WTC11 (cell line): ENCODE results near the gene LTBP3. TPM values are rescaled to one million over a fixed set of nuclear protein-coding genes. Genes with fewer than 3 reads are reported as not detected.

Source experiments
- AFF4 ChIP-seq: sonication (generic); formaldehyde crosslinking; IDR thresholded peaks from 2 replicates; pipeline ENCODE4 v1.8.1; 2023; ENCODE audit warnings: mild to moderate bottlenecking, missing genetic modification reagents, borderline replicate concordance
- CBFB ChIP-seq: sonication (generic); formaldehyde crosslinking; IDR thresholded peaks from 2 replicates; pipeline ENCODE4 v1.8.1; 2022; ENCODE audit warnings: mild to moderate bottlenecking, low read depth, missing genetic modification reagents
- CDX4 ChIP-seq: fragments of 250-450 bp; sonication (Bioruptor Pico); IDR thresholded peaks from 2 replicates; pipeline ENCODE4 v1.9.0; 2021; ENCODE audit warnings: moderate library complexity, mild to moderate bottlenecking, inconsistent platforms, borderline replicate concordance
- CREB1 ChIP-seq: sonication (generic); formaldehyde crosslinking; IDR thresholded peaks from 2 replicates; pipeline ENCODE4 v1.8.0; 2023; ENCODE audit warnings: mild to moderate bottlenecking, missing genetic modification reagents
- E2F4 ChIP-seq: sonication (generic); formaldehyde crosslinking; IDR thresholded peaks from 2 replicates; pipeline ENCODE4 v1.8.1; 2022; ENCODE audit warnings: low read depth, mild to moderate bottlenecking, moderate library complexity, missing genetic modification reagents, borderline replicate concordance
- EMX1 ChIP-seq: fragments of 250-450 bp; sonication (Bioruptor Pico); IDR thresholded peaks from 2 replicates; pipeline ENCODE4 v1.8.0; 2021; ENCODE audit warnings: mild to moderate bottlenecking
- ERG ChIP-seq: fragments of 250-450 bp; sonication (Bioruptor Pico); IDR thresholded peaks from 2 replicates; pipeline ENCODE4 v1.8.0; 2021; ENCODE audit warnings: mild to moderate bottlenecking
- FOXK1 ChIP-seq: sonication (generic); formaldehyde crosslinking; IDR thresholded peaks from 2 replicates; pipeline ENCODE4 v1.8.0; 2022; ENCODE audit warnings: mild to moderate bottlenecking, moderate library complexity, missing genetic modification reagents
- FOXP1 ChIP-seq: sonication (generic); formaldehyde crosslinking; IDR thresholded peaks from 2 replicates; pipeline ENCODE4 v1.8.0; 2022; ENCODE audit warnings: missing genetic modification reagents, mild to moderate bottlenecking, moderate library complexity, borderline replicate concordance
- GABPB1 ChIP-seq: sonication (generic); formaldehyde crosslinking; IDR thresholded peaks from 2 replicates; pipeline ENCODE4 v1.8.1; 2023; ENCODE audit warnings: mild to moderate bottlenecking, missing genetic modification reagents
- IRF2 ChIP-seq: sonication (generic); formaldehyde crosslinking; IDR thresholded peaks from 2 replicates; pipeline ENCODE4 v1.8.0; 2022; ENCODE audit warnings: low read depth, missing genetic modification reagents, borderline replicate concordance
- JAZF1 ChIP-seq: fragments of 250-450 bp; sonication (Bioruptor Pico); IDR thresholded peaks from 2 replicates; pipeline ENCODE4 v1.9.0; 2021; ENCODE audit warnings: moderate library complexity, mild to moderate bottlenecking, inconsistent platforms
- MYBL2 ChIP-seq: sonication (generic); formaldehyde crosslinking; IDR thresholded peaks from 2 replicates; pipeline ENCODE4 v1.8.1; 2023; ENCODE audit warnings: mild to moderate bottlenecking, moderate library complexity, missing genetic modification reagents
- NFATC4 ChIP-seq: fragments of 250-450 bp; sonication (Bioruptor Pico); IDR thresholded peaks from 2 replicates; pipeline ENCODE4 v1.9.0; 2021; ENCODE audit warnings: mild to moderate bottlenecking
- OVOL2 ChIP-seq: fragments of 250-450 bp; sonication (Bioruptor Pico); IDR thresholded peaks from 2 replicates; pipeline ENCODE4 v1.9.0; 2021; ENCODE audit warnings: mild to moderate bottlenecking, borderline replicate concordance
- RORB ChIP-seq: fragments of 250-450 bp; sonication (Bioruptor Pico); IDR thresholded peaks from 2 replicates; pipeline ENCODE4 v1.9.0; 2021; ENCODE audit warnings: mild to moderate bottlenecking
- SMAD4 ChIP-seq: sonication (generic); formaldehyde crosslinking; IDR thresholded peaks from 2 replicates; pipeline ENCODE4 v1.8.0; 2022; ENCODE audit warnings: mild to moderate bottlenecking, missing genetic modification reagents
- ZNF138 ChIP-seq: sonication (generic); formaldehyde crosslinking; conservative IDR thresholded peaks from 2 replicates; pipeline ENCODE4 v1.8.1; 2022; ENCODE audit warnings: mild to moderate bottlenecking, moderate library complexity, missing genetic modification reagents
- ZNF263 ChIP-seq: sonication (generic); formaldehyde crosslinking; IDR thresholded peaks from 2 replicates; pipeline ENCODE4 v1.8.1; 2022; ENCODE audit warnings: low read depth, mild to moderate bottlenecking, moderate library complexity, missing genetic modification reagents
- ZNF396 ChIP-seq: fragments of 250-450 bp; sonication (Bioruptor Pico); IDR thresholded peaks from 2 replicates; pipeline ENCODE4 v1.8.0; 2021; ENCODE audit warnings: mild to moderate bottlenecking, moderate library complexity, borderline replicate concordance
- ZNF532 ChIP-seq: fragments of 250-450 bp; sonication (Bioruptor Pico); IDR thresholded peaks from 2 replicates; pipeline ENCODE4 v1.9.0; 2021; ENCODE audit warnings: mild to moderate bottlenecking, borderline replicate concordance
- ZNF671 ChIP-seq: fragments of 250-450 bp; sonication (Bioruptor Pico); IDR thresholded peaks from 2 replicates; pipeline ENCODE4 v1.8.0; 2021; ENCODE audit warnings: mild to moderate bottlenecking
- total RNA-seq: library from RNA; stranded (reverse); gene quantifications from 3 replicates; pipeline ENCODE4 v1.2.3, GENCODE V29; 2021
- TF ChIP-seq, protein P1 (sequence below): sonication (generic); formaldehyde crosslinking; IDR thresholded peaks from 2 replicates; pipeline ENCODE4 v1.8.0; 2022; ENCODE audit warnings: mild to moderate bottlenecking, missing genetic modification reagents
- TF ChIP-seq, protein P2 (sequence below): fragments of 250-450 bp; sonication (Bioruptor Pico); IDR thresholded peaks from 2 replicates; pipeline ENCODE4 v1.9.0; 2021; ENCODE audit warnings: mild to moderate bottlenecking

LTBP3 gene
- total RNA-seq, 1 experiment from 2014 or later: 20.7 TPM

GRCh38 chr11:65502555-65503367 is 55.4 kb downstream of the LTBP3 start (continued):
- TF ChIP-seq ZNF138 (CRISPR knock-in tag) (no peak), FOXK1 (CRISPR knock-in tag) (no peak), OVOL2 (CRISPR knock-in tag) (no peak), CBFB (CRISPR knock-in tag) (no peak), ERG (CRISPR knock-in tag) (peak; percentile 91), ZNF396 (CRISPR knock-in tag) (no peak), MYBL2 (no peak), AFF4 (CRISPR knock-in tag) (no peak), RORB (no peak; the same call in 1 of the 2 replicates), E2F4 (CRISPR knock-in tag) (no peak), ZNF263 (no peak), GABPB1 (no peak), CDX4 (CRISPR knock-in tag) (peak; percentile 91), FOXP1 (CRISPR knock-in tag) (no peak), SMAD4 (CRISPR knock-in tag) (no peak), ZNF671 (CRISPR knock-in tag) (0 out of 2 replicates have a peak, but pooled peaks have one; percentile 78), JAZF1 (CRISPR knock-in tag) (no peak), ZNF532 (CRISPR knock-in tag) (peak; percentile 93), CREB1 (CRISPR knock-in tag) (no peak), NFATC4 (CRISPR knock-in tag) (peak; percentile 92), EMX1 (CRISPR knock-in tag) (peak; percentile 93; the same call in 1 of the 2 replicates), IRF2 (CRISPR knock-in tag) (no peak)
- TF ChIP-seq, protein P1, sequence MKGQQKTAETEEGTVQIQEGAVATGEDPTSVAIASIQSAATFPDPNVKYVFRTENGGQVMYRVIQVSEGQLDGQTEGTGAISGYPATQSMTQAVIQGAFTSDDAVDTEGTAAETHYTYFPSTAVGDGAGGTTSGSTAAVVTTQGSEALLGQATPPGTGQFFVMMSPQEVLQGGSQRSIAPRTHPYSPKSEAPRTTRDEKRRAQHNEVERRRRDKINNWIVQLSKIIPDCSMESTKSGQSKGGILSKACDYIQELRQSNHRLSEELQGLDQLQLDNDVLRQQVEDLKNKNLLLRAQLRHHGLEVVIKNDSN: no peak
- TF ChIP-seq, protein P2, sequence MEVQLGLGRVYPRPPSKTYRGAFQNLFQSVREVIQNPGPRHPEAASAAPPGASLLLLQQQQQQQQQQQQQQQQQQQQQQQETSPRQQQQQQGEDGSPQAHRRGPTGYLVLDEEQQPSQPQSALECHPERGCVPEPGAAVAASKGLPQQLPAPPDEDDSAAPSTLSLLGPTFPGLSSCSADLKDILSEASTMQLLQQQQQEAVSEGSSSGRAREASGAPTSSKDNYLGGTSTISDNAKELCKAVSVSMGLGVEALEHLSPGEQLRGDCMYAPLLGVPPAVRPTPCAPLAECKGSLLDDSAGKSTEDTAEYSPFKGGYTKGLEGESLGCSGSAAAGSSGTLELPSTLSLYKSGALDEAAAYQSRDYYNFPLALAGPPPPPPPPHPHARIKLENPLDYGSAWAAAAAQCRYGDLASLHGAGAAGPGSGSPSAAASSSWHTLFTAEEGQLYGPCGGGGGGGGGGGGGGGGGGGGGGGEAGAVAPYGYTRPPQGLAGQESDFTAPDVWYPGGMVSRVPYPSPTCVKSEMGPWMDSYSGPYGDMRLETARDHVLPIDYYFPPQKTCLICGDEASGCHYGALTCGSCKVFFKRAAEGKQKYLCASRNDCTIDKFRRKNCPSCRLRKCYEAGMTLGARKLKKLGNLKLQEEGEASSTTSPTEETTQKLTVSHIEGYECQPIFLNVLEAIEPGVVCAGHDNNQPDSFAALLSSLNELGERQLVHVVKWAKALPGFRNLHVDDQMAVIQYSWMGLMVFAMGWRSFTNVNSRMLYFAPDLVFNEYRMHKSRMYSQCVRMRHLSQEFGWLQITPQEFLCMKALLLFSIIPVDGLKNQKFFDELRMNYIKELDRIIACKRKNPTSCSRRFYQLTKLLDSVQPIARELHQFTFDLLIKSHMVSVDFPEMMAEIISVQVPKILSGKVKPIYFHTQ (CRISPR knock-in tag): peak; percentile 87
